ENCODE data around the gene ZNFX1.
A peak's percentile ranks its signal among the peaks of the same experiment; 100 is the strongest.

ZNFX1 gene

DNA sequence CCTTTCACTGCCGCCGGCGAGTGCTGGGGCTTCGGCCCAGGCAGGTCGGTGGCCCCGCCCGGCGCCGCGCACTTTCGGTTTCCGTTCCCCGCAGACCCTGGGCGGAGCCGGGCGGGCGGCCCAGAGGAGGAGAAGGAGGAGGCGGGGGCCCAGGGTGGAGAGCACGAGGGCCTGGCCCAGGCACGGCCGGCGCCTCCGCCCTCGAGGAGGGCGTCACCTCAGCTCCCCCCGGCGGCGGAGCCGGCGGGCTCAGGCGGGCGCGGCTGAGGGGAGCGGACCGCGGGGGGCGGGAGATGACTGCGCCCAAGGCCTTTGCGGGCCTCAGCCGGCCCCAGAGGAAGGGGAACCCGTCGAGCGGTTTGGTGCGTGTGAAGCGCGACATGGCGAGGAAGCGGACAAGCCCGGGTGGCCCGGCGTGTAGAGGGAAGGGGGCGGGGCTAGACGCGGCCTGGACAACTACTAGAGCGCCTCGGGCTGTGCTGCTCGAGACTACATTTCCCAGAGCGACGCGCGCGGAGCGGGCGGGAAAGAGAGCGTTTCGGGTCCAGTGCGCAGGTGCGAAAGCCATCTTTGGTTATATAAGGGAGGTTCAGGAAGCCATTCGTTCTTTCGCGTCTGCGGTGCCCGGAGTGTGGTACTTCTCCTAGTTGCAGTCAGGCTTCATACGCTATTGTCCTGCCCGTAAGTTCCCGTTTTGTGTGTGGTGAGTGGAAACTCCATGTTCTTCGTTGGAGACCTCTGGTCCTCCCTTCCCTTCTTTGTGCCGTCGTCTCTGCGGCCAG lies at the start of gene ZNFX1:
Gene ZNFX1 (minus strand): TSS at position 22 of the 782 bp plus-strand sequence. CDS start 2,218 bp downstream, outside the sequence.
- peak within 1 kb of the TSS; percentile 100 for H3K4me3 ChIP-seq (ENCODE audit: control insufficient read depth, low read depth, low read length)
- TF ChIP-seq, protein P1, sequence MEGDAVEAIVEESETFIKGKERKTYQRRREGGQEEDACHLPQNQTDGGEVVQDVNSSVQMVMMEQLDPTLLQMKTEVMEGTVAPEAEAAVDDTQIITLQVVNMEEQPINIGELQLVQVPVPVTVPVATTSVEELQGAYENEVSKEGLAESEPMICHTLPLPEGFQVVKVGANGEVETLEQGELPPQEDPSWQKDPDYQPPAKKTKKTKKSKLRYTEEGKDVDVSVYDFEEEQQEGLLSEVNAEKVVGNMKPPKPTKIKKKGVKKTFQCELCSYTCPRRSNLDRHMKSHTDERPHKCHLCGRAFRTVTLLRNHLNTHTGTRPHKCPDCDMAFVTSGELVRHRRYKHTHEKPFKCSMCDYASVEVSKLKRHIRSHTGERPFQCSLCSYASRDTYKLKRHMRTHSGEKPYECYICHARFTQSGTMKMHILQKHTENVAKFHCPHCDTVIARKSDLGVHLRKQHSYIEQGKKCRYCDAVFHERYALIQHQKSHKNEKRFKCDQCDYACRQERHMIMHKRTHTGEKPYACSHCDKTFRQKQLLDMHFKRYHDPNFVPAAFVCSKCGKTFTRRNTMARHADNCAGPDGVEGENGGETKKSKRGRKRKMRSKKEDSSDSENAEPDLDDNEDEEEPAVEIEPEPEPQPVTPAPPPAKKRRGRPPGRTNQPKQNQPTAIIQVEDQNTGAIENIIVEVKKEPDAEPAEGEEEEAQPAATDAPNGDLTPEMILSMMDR (conservative IDR thresholded peaks at IDR 0.05; ENCODE audit: control insufficient read depth, insufficient read depth, low read depth, low read length) = no peak
- peak; percentile 96 for DNase-seq (ENCODE audit: low read depth)

DNA sequence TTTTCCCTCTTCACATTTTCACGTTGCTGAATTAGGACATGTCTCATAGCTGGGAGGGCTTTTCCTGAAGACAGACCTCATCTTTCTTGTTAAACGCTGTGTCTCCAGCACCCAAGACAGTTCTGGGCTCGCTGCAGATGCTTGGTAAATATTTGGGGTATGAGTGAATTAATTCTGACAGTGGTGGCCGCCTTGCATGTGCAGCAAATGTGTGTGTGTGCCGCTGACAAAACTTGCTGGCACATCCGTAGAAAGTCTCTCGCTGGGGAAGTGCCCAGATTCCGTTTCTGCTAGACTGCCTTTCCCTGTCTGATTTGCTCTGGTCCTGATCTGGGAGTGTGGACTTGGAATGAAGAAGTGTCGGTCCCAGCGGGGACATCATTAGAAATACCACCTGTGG lies 48.2 kb upstream of the ZNFX1 start:
- TF ChIP-seq, protein P1 (conservative IDR thresholded peaks at IDR 0.05; ENCODE audit: control insufficient read depth, insufficient read depth, low read depth, low read length) = no peak
- no peak overlapping the region for H3K4me3 ChIP-seq (ENCODE audit: control insufficient read depth, low read depth, low read length)
- peak; percentile 27 for DNase-seq (ENCODE audit: low read depth)

DNA sequence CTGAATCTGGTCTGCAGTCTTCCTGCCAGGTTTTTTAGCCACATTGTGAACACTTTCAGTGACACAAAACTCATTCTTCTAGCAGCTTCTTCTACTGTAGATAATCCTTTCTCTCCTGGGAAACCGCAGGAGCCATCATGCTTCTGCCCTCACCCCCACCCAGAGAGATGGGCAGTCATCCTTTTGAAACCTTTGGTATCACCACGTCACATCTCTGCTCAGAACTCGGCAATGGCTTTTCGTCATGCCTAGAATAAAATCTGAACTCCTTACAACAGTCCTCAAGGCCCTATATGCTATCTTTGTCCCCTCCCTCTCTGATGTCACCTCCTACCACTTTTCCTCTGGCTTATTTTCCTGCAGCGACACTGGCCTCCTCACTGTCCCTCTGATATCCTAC lies 46.4 kb upstream of the ZNFX1 start:
- DNase-seq (ENCODE audit: low read depth) = no peak
- no peak overlapping the region for H3K4me3 ChIP-seq (ENCODE audit: control insufficient read depth, low read depth, low read length)
- TF ChIP-seq, protein P1 (conservative IDR thresholded peaks at IDR 0.05; ENCODE audit: control insufficient read depth, insufficient read depth, low read depth, low read length) = no peak

DNA sequence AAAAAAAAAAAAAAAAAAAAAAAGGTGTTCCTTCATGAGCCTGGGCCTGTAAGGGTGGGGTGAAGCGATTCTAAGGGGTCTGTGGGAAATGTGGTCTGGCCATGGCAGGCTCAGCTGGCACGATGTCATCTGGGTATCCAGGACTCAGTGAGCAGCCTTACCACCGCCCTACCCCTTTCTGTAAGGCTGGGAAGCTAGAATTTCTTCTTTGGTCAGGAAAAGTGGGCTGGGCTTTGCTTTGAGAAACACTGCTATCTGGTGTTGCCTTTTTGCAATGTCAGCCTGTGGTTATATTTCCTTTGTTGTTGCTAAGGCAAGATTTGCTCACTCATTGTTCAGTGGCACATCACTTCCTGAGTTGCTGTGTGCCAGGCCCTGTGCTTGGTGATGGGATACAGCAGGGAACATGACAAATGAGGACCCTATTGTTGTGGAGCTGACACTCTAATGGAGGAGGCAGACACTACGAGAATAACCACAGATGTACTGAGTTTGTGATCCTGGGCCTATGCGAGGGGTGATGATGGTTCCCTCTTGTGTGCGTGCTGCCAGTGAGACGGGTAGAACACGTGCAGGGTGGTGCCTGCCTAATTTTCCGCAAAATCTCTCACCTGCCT lies 45.9 kb upstream of the ZNFX1 start:
- TF ChIP-seq, protein P1 (conservative IDR thresholded peaks at IDR 0.05; ENCODE audit: control insufficient read depth, insufficient read depth, low read depth, low read length) = peak; percentile 50
- DNase-seq (ENCODE audit: low read depth) = peak; percentile 72

DNA sequence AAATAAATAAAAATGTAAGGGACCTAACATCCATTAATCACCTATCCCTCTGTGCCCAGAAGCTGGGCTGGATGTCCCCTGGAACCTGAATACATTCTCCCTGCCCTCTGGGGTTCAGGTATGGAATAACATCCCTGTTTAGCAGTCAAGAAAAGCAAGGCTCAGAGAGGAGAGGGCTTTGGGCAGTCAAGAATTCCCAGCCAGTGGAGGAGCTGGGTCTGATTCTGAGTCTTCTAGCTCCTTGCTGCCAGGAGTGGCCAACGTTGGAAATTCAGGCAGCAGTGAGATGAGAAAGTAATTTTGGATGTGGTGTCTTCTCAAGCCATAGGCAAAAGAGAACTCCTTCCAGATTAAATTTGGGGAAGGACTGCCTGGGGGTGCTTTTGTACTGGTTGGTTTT lies 42.6 kb upstream of the ZNFX1 start:
- DNase-seq (ENCODE audit: low read depth) = peak; percentile 46
- H3K4me3 ChIP-seq (ENCODE audit: control insufficient read depth, low read depth, low read length) = no peak overlapping the region
- TF ChIP-seq, protein P1 (conservative IDR thresholded peaks at IDR 0.05; ENCODE audit: control insufficient read depth, insufficient read depth, low read depth, low read length) = peak; percentile 36

More for the DNA sequence above, 45.9 kb upstream of the ZNFX1 start:
- no peak overlapping the region for H3K4me3 ChIP-seq (ENCODE audit: control insufficient read depth, low read depth, low read length)

DNA sequence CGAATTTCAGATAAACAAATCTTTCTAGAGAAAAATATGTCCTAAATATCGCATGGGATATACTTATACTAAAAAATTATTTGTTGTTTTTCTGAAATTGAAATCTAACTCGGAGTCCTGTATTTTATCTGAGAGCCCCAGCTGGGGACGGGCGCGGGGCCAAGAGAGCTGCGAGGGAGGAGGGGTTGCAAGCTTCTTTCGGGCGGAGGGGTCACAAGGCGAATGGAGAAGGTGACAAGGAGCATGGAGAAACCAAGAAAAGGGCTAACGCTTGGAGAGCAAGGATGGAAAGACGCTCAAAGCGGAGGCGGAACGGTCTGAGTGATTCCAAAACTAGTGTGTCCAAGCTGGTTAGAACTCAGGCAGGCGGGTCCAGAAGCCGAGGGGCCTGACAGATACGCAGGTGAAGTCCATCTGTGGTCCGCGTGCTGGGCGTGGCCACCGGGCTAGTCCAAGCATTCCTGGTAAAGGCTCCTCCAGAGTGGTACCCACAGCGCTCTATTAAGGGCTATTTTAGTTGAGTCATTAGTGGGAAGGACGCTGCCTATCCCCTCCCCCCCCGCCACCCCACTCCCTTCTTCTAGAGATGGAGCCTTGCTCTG lies 41.5 kb upstream of the ZNFX1 start:
- no peak overlapping the region for H3K4me3 ChIP-seq (ENCODE audit: control insufficient read depth, low read depth, low read length)

More for the DNA sequence above, 41.5 kb upstream of the ZNFX1 start:
- TF ChIP-seq, protein P1 (conservative IDR thresholded peaks at IDR 0.05; ENCODE audit: control insufficient read depth, insufficient read depth, low read depth, low read length) = no peak
- DNase-seq (ENCODE audit: low read depth) = no peak

Measured in fibroblast of mammary gland (primary cell).